ENCODE measurements around the gene NEK7. TPM values are rescaled to one million over a fixed set of nuclear protein-coding genes. Genes with fewer than 3 reads are reported as not detected.

Gene NEK7
- total and polyA plus RNA-seq, 2 of the 4 experiments (the other 2 are of a cell fraction) = 89.0 to 467 TPM

DNA sequence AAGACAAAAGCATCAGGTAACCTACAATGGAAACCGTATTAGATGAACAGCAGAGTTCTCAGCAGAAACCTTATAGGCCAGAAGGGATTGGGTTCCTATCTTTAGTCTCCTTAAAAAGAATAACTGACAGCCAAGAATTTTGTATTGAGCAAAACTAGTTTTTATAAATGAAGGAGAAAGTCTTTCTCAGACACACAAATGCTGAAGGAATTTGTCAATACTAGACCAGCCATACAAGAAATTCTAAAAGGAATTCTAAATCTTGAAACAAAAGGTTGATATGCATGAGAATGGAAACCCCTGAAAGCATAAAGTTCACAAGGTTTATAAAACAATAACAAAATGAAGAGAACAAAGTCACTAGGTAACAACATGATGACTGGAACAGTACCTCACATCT lies 58.1 kb downstream of the NEK7 start:
- no peaks in the 10 kb centered on the region for H3K27me3 ChIP-seq (ENCODE audit: control insufficient read depth, insufficient read depth, low read length)
- dilution Hi-C loops (cut with HindIII; ENCODE audit: low sequenced_read_pairs, unreplicated experiment) (no loop called here), in situ Hi-C loops (cut with MboI; ENCODE audit: low sequenced_read_pairs) (no loop called here), intact Hi-C loops (cut with micrococcal nuclease) (no loop called here)
- no peak overlapping the region for H3K4me2 ChIP-seq (ENCODE audit: low read depth, low read length)
- H3K4me1 ChIP-seq (ENCODE audit: control insufficient read depth, insufficient read depth, low read length) = peaks cover 5% of the 10 kb centered on the region; the same call in 1 of the 2 replicates
- H2BK120ac ChIP-seq (ENCODE audit: low read depth, low read length) = no peak overlapping the region
- H2AK5ac ChIP-seq (ENCODE audit: low read depth, low read length) = no peak overlapping the region
- ChIA-PET POLR2A (ENCODE audit: unreplicated experiment) (no interaction called here), CTCF (no interaction called here)
- no peak overlapping the region for H4K5ac ChIP-seq (ENCODE audit: low read depth, low read length)
- WGBS, 2 experiments (ENCODE audit: extremely low coverage in 2 of 2, insufficient read length in 1 of 2) = no CpG with 5 or more reads among the region's 1 CpG
- H4K8ac ChIP-seq (ENCODE audit: low read depth in 2 of 2, low read length in 2 of 2) = no peak overlapping the region
- H2AK9ac ChIP-seq (replicated peaks; ENCODE audit: low read depth, low read length, poor library complexity) = no peak overlapping the region
- H4K91ac ChIP-seq (ENCODE audit: insufficient read depth, low read depth, low read length) = no peak overlapping the region
- peaks cover 7% of the 10 kb centered on the region; the same call in 1 of the 2 replicates for H3K9me3 ChIP-seq (ENCODE audit: control insufficient read depth, insufficient read depth, low read length)
- no peak overlapping the region for H3K18ac ChIP-seq (ENCODE audit: low read depth, low read length)
- no peak overlapping the region for H2AFZ ChIP-seq (replicated peaks; ENCODE audit: low read length, poor library complexity)
- H4K20me1 ChIP-seq (ENCODE audit: insufficient read depth, low read length) = peaks cover 19% of the 10 kb centered on the region
- H3K36me3 ChIP-seq (ENCODE audit: control insufficient read depth, insufficient read depth, low read length) = peaks cover 10% of the 10 kb centered on the region
- no peak for DNase-seq
- H3K23ac ChIP-seq (ENCODE audit: low read depth, low read length) = no peak overlapping the region
- H3K4me3 ChIP-seq (ENCODE audit: insufficient read depth, low read depth, low read length) = no peak overlapping the region
- H3K56ac ChIP-seq (ENCODE audit: extremely low read depth, insufficient read depth, low read length) = no peak overlapping the region
- no peak overlapping the region for H3K9ac ChIP-seq (ENCODE audit: low read depth, low read length)
- H3K27ac ChIP-seq (ENCODE audit: insufficient read depth, low read length) = no peak overlapping the region
- H2BK5ac ChIP-seq (ENCODE audit: low read depth, low read length, poor library complexity, severe bottlenecking) = no peak overlapping the region
- H3K79me1 ChIP-seq (ENCODE audit: low read depth in 1 of 2, low read length in 2 of 2) = peaks cover 43% of the 10 kb centered on the region in 2 experiments
- H2BK20ac ChIP-seq (ENCODE audit: low read depth, low read length) = no peak overlapping the region
- peaks cover 20% of the 10 kb centered on the region for H3K9me1 ChIP-seq (ENCODE audit: insufficient read depth, low read length)
- no peak overlapping the region for H3K4ac ChIP-seq (ENCODE audit: low read depth, low read length)
- H3K14ac ChIP-seq (replicated peaks; ENCODE audit: low read depth, low read length) = no peak overlapping the region
- BruUV-seq (replicated peaks) = no TSS peak
- TF ChIP-seq MAFK (IDR thresholded peaks at IDR 0.05; ENCODE audit: low read depth, low read length) (no peak), CEBPB (IDR thresholded peaks at IDR 0.05; ENCODE audit: low read depth, low read length) (no peak), CHD1 (IDR thresholded peaks at IDR 0.05; ENCODE audit: low read depth, low read length) (no peak), MAZ (IDR thresholded peaks at IDR 0.05; ENCODE audit: borderline replicate concordance, low read depth, low read length) (no peak), RAD21 (IDR thresholded peaks at IDR 0.05; ENCODE audit: low read length) (no peak), NFE2L2 (IDR thresholded peaks at IDR 0.05; ENCODE audit: low read depth, low read length) (no peak), BHLHE40 (IDR thresholded peaks at IDR 0.05; ENCODE audit: low read depth, low read length) (no peak), RCOR1 (IDR thresholded peaks at IDR 0.05; ENCODE audit: insufficient replicate concordance, low read length) (no peak)
- TF ChIP-seq, protein P1, sequence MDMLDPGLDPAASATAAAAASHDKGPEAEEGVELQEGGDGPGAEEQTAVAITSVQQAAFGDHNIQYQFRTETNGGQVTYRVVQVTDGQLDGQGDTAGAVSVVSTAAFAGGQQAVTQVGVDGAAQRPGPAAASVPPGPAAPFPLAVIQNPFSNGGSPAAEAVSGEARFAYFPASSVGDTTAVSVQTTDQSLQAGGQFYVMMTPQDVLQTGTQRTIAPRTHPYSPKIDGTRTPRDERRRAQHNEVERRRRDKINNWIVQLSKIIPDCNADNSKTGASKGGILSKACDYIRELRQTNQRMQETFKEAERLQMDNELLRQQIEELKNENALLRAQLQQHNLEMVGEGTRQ (IDR thresholded peaks at IDR 0.05; ENCODE audit: low read depth, low read length) = no peak
- no peak for ATAC-seq (ENCODE audit: low read depth)
- H2BK15ac ChIP-seq (ENCODE audit: low read depth, low read length) = no peak overlapping the region
